ENCODE results near the gene ATP1B3. TPM values are rescaled to one million over a fixed set of nuclear protein-coding genes. Genes with fewer than 3 reads are reported as not detected.

ATP1B3 gene
- total RNA-seq, 2 donors from 2014 or later, result 182 to 194 TPM

DNA sequence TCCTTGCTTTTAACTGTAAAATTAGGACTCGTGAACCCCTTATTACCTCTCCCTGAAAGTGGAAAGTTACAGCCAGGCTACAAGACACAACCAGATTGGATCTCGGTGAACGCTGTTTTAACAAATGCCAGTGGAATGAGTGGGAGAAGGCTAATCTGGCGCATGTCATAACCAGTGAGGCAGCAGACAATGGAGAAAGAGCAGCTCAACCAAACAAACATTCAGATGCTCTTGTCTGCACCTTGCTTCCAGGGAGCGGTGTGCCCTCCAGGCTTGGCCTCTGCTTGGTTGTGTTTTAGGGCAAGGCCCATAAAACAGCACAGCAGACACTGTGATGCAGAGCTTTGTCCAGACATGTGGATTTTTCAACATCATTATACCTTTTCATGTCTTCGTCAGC lies 45.9 kb upstream of the ATP1B3 start:
- Mint-ChIP-seq H3K9me3 (no peaks in the 10 kb centered on the region), H3K36me3 (ENCODE audit: low read depth) (no peaks in the 10 kb centered on the region), H3K4me1 (no peaks in the 10 kb centered on the region), H3K27me3 (ENCODE audit: insufficient read depth) (no peaks in the 10 kb centered on the region), H3K27ac (no peak overlapping the region), H3K4me3 (no peak overlapping the region)
- H3K9ac ChIP-seq (ENCODE audit: extremely low read depth, low read length, poor library complexity, severe bottlenecking), result no peak overlapping the region
- no peak for DNase-seq
- no peaks in the 10 kb centered on the region for H3K36me3 ChIP-seq (ENCODE audit: control insufficient read depth, insufficient read depth, low read length)
- no peaks in the 10 kb centered on the region for H3K4me1 ChIP-seq (ENCODE audit: control insufficient read depth, insufficient read depth, low read length)
- WGBS, 2 experiments (ENCODE audit: insufficient coverage in 1 of 2, insufficient read length in 1 of 2), result 95 to 98% methylated on average over 6 of the region's 6 CpGs
- H3K9me3 ChIP-seq (ENCODE audit: control insufficient read depth, low read length), result no peaks in the 10 kb centered on the region
- no peaks in the 10 kb centered on the region for H3K27me3 ChIP-seq (ENCODE audit: control insufficient read depth, insufficient read depth, low read length, poor library complexity, severe bottlenecking)
- no peak overlapping the region for H3K27ac ChIP-seq (ENCODE audit: low read depth, low read length)
- TF ChIP-seq, protein P1, sequence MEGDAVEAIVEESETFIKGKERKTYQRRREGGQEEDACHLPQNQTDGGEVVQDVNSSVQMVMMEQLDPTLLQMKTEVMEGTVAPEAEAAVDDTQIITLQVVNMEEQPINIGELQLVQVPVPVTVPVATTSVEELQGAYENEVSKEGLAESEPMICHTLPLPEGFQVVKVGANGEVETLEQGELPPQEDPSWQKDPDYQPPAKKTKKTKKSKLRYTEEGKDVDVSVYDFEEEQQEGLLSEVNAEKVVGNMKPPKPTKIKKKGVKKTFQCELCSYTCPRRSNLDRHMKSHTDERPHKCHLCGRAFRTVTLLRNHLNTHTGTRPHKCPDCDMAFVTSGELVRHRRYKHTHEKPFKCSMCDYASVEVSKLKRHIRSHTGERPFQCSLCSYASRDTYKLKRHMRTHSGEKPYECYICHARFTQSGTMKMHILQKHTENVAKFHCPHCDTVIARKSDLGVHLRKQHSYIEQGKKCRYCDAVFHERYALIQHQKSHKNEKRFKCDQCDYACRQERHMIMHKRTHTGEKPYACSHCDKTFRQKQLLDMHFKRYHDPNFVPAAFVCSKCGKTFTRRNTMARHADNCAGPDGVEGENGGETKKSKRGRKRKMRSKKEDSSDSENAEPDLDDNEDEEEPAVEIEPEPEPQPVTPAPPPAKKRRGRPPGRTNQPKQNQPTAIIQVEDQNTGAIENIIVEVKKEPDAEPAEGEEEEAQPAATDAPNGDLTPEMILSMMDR (conservative IDR thresholded peaks at IDR 0.05), result no peak
- H3K4me3 ChIP-seq (ENCODE audit: low read length), result no peak overlapping the region

DNA sequence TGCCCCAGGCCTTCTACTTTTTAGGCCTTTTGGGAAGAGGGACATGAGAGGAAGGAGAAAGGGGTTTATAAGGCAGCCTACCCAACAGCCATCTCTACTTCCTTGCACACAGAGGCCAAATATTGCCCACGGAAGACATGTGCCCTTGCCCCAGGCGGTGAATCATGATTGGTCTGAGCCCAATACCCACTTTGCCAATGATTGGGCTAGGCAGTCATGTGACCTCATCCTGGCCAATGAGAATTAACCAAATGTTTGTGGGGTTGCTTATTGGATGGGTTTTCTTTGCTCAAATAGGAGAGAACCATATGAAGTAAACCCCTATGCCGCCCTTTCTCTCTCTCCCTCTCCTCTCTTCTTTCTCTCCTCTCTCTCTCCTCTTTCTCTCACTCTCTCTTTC lies 42.2 kb upstream of the ATP1B3 start:
- H3K27ac Mint-ChIP-seq, result no peak overlapping the region
- TF ChIP-seq, protein P1 (conservative IDR thresholded peaks at IDR 0.05), result no peak
- no peak overlapping the region for H3K4me3 Mint-ChIP-seq
- H3K36me3 Mint-ChIP-seq (ENCODE audit: low read depth), result no peaks in the 10 kb centered on the region
- no peaks in the 10 kb centered on the region for H3K4me1 ChIP-seq (ENCODE audit: control insufficient read depth, insufficient read depth, low read length)
- H3K9ac ChIP-seq (ENCODE audit: extremely low read depth, low read length, poor library complexity, severe bottlenecking), result no peak overlapping the region
- 99 to 100% methylated on average over 1 to 3 of the region's 3 CpGs for WGBS, 2 experiments (ENCODE audit: insufficient coverage in 1 of 2, insufficient read length in 1 of 2)
- no peaks in the 10 kb centered on the region for H3K9me3 Mint-ChIP-seq
- no peak for DNase-seq
- H3K27ac ChIP-seq (ENCODE audit: low read depth, low read length), result no peak overlapping the region
- no peak overlapping the region for H3K4me3 ChIP-seq (ENCODE audit: low read length)
- H3K4me1 Mint-ChIP-seq, result no peaks in the 10 kb centered on the region
- H3K36me3 ChIP-seq (ENCODE audit: control insufficient read depth, insufficient read depth, low read length), result no peaks in the 10 kb centered on the region
- no peaks in the 10 kb centered on the region for H3K27me3 ChIP-seq (ENCODE audit: control insufficient read depth, insufficient read depth, low read length, poor library complexity, severe bottlenecking)
- no peaks in the 10 kb centered on the region for H3K9me3 ChIP-seq (ENCODE audit: control insufficient read depth, low read length)
- H3K27me3 Mint-ChIP-seq (ENCODE audit: insufficient read depth), result no peaks in the 10 kb centered on the region

DNA sequence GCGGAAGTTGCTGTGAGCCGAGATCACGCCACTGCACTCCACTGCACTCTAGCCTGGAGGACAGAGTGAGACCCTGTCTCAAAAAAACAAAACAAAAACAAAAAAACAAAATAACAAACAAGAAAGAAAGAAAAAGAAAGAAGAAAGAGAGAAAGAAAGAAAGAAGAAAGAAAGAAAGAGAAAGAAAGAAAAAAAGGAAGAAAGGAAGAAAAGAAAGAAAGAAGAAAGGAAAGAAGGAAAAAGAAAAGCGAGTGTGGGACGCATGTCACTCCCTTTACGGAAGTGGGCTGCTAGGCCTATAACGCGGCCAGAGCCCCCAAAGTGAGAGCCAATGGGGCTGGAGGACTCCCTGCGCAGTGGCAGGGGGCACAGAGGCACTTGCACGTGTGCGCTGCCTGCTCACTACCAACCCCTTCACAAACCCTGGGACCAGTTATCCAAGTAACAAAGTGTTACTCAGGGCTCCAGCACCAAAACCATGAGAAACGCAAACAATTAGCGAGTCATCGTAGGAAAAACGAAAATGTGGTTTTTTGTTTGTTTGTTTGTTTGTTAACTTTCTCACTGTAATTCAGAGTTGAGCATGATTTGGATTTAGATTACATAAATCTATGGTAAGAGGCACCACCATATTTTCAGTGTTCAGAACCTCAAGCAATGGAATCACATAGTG lies 40.8 kb upstream of the ATP1B3 start:
- Histone ChIP-seq H3K9me3 (ENCODE audit: control insufficient read depth, low read length) (no peaks in the 10 kb centered on the region), H3K4me1 (ENCODE audit: control insufficient read depth, insufficient read depth, low read length) (no peaks in the 10 kb centered on the region), H3K4me3 (ENCODE audit: low read length) (no peak overlapping the region), H3K9ac (ENCODE audit: extremely low read depth, low read length, poor library complexity, severe bottlenecking) (no peak overlapping the region), H3K27me3 (ENCODE audit: control insufficient read depth, insufficient read depth, low read length, poor library complexity, severe bottlenecking) (no peaks in the 10 kb centered on the region), H3K36me3 (ENCODE audit: control insufficient read depth, insufficient read depth, low read length) (no peaks in the 10 kb centered on the region), H3K27ac (ENCODE audit: low read depth, low read length) (no peak overlapping the region)
- Mint-ChIP-seq H3K36me3 (ENCODE audit: low read depth) (no peaks in the 10 kb centered on the region), H3K4me3 (no peak overlapping the region), H3K27me3 (ENCODE audit: insufficient read depth) (no peaks in the 10 kb centered on the region), H3K9me3 (no peaks in the 10 kb centered on the region), H3K27ac (no peak overlapping the region), H3K4me1 (peaks cover 2% of the 10 kb centered on the region)
- no peak for DNase-seq
- TF ChIP-seq, protein P1 (conservative IDR thresholded peaks at IDR 0.05), result no peak
- WGBS, 2 experiments (ENCODE audit: insufficient coverage in 1 of 2, insufficient read length in 1 of 2), result 94 to 95% methylated on average over 11 to 15 of the region's 15 CpGs

Measured in endodermal cell (in vitro differentiated cells).